HUES48 (cell line): Measurements from ENCODE around the gene PSD.

Experiments used
- H3K27ac ChIP-seq: one replicate; pipeline ENCODE4 v1.7.0; 2013; ENCODE audit warnings: low read depth, low read length, inconsistent platforms
- H3K27me3 ChIP-seq: 2 replicates; pipeline ENCODE4 v1.6.1; 2013; ENCODE audit warnings: mild to moderate bottlenecking, low read length; ENCODE audit not compliant: control insufficient read depth, insufficient read depth
- H3K36me3 ChIP-seq: 2 replicates; pipeline ENCODE4 v1.6.1; 2013; ENCODE audit warnings: low read length; ENCODE audit not compliant: control insufficient read depth, insufficient read depth
- H3K4me1 ChIP-seq: 2 replicates; pipeline ENCODE4 v1.6.1; 2013; ENCODE audit warnings: mild to moderate bottlenecking, low read length; ENCODE audit not compliant: control insufficient read depth, insufficient read depth
- H3K4me3 ChIP-seq: 2 replicates; pipeline ENCODE4 v1.5.1; 2013; ENCODE audit warnings: mild to moderate bottlenecking, low read depth, low read length
- H3K9ac ChIP-seq: 2 replicates; pipeline ENCODE4 v1.6.1; 2013; ENCODE audit warnings: mild to moderate bottlenecking, low read depth, low read length, moderate library complexity
- H3K9me3 ChIP-seq: 2 replicates; pipeline ENCODE4 v1.6.1; 2013; ENCODE audit warnings: low read length; ENCODE audit not compliant: control insufficient read depth, insufficient read depth

Gene PSD

GRCh38 chr10:102418622-102419268 is at the start of gene PSD:
PSD (minus strand) TSS chr10:102418785; CDS start chr10:102417038, 1,747 bp downstream.
- peaks cover 15% of the 10 kb centered on the region for H3K4me1 ChIP-seq
- H3K36me3 ChIP-seq: peaks cover 7% of the 10 kb centered on the region
- no peaks in the 10 kb centered on the region for H3K27me3 ChIP-seq
- H3K27ac ChIP-seq: peak within 1 kb of the TSS; percentile 26
- H3K4me3 ChIP-seq: peak within 1 kb of the TSS; percentile 81
- no peaks in the 10 kb centered on the region for H3K9me3 ChIP-seq
- H3K9ac ChIP-seq: no peak within 1 kb of the TSS

- Histone ChIP-seq H3K4me1 (peaks cover 8% of the 10 kb centered on the region; the same call in 1 of the 2 replicates), H3K27ac (no peak overlapping the region), H3K9ac (no peak overlapping the region)
Measured at GRCh38 chr10:102467971-102468438, 49.4 kb upstream of the PSD start.

GRCh38 chr10:102467318-102467717 is 48.7 kb upstream of the PSD start:
- no peaks in the 10 kb centered on the region for H3K9me3 ChIP-seq
- H3K27ac ChIP-seq: no peak overlapping the region
- H3K27me3 ChIP-seq: no peaks in the 10 kb centered on the region
- H3K4me3 ChIP-seq: no peak overlapping the region
- 0 out of 2 replicates have a peak, but pooled peaks cover 8% of the 10 kb centered on the region for H3K36me3 ChIP-seq
- peaks cover 15% of the 10 kb centered on the region for H3K4me1 ChIP-seq
- H3K9ac ChIP-seq: no peak overlapping the region

More at GRCh38 chr10:102467971-102468438, 49.4 kb upstream of the PSD start:
- no peaks in the 10 kb centered on the region for H3K27me3 ChIP-seq
- H3K4me3 ChIP-seq: no peak overlapping the region
- H3K36me3 ChIP-seq: 0 out of 2 replicates have a peak, but pooled peaks cover 8% of the 10 kb centered on the region
- H3K9me3 ChIP-seq: no peaks in the 10 kb centered on the region

GRCh38 chr10:102465466-102465865 is 46.9 kb upstream of the PSD start:
- no peaks in the 10 kb centered on the region for H3K27me3 ChIP-seq
- H3K9me3 ChIP-seq: no peaks in the 10 kb centered on the region
- H3K9ac ChIP-seq: no peak overlapping the region
- H3K27ac ChIP-seq: no peak overlapping the region
- no peak overlapping the region for H3K4me3 ChIP-seq
- H3K36me3 ChIP-seq: 0 out of 2 replicates have a peak, but pooled peaks cover 8% of the 10 kb centered on the region
- peaks cover 24% of the 10 kb centered on the region for H3K4me1 ChIP-seq

GRCh38 chr10:102463983-102464382 is 45.4 kb upstream of the PSD start:
- Histone ChIP-seq H3K36me3 (no peaks in the 10 kb centered on the region), H3K27ac (no peak overlapping the region), H3K9me3 (no peaks in the 10 kb centered on the region), H3K4me1 (peaks cover 26% of the 10 kb centered on the region), H3K4me3 (no peak overlapping the region), H3K9ac (no peak overlapping the region), H3K27me3 (no peaks in the 10 kb centered on the region)

- peak overlapping the region; percentile 66 for H3K4me3 ChIP-seq
- H3K9ac ChIP-seq: no peak overlapping the region
- H3K27ac ChIP-seq: no peak overlapping the region
- no peaks in the 10 kb centered on the region for H3K36me3 ChIP-seq
- no peaks in the 10 kb centered on the region for H3K9me3 ChIP-seq
- peaks cover 26% of the 10 kb centered on the region for H3K4me1 ChIP-seq
- no peaks in the 10 kb centered on the region for H3K27me3 ChIP-seq
Measured at GRCh38 chr10:102462512-102463054, 44.0 kb upstream of the PSD start.

GRCh38 chr10:102461187-102462054 is 42.8 kb upstream of the PSD start:
- Histone ChIP-seq H3K9ac (peak overlapping the region; percentile 43), H3K27ac (peak overlapping the region; percentile 53), H3K4me1 (peaks cover 28% of the 10 kb centered on the region)

GRCh38 chr10:102460836-102461186 is 42.2 kb upstream of the PSD start:
- peak overlapping the region; percentile 43 for H3K9ac ChIP-seq
- H3K9me3 ChIP-seq: no peaks in the 10 kb centered on the region
- peak overlapping the region; percentile 53 for H3K27ac ChIP-seq
- peaks cover 8% of the 10 kb centered on the region for H3K36me3 ChIP-seq
- peaks cover 34% of the 10 kb centered on the region for H3K4me1 ChIP-seq
- peak overlapping the region; percentile 28; the same call in 1 of the 2 replicates for H3K4me3 ChIP-seq
- no peaks in the 10 kb centered on the region for H3K27me3 ChIP-seq

More at GRCh38 chr10:102461187-102462054, 42.8 kb upstream of the PSD start:
- H3K36me3 ChIP-seq: peaks cover 2% of the 10 kb centered on the region
- H3K4me3 ChIP-seq: peak overlapping the region; percentile 66
- no peaks in the 10 kb centered on the region for H3K9me3 ChIP-seq
- no peaks in the 10 kb centered on the region for H3K27me3 ChIP-seq

- H3K4me3 ChIP-seq: no peak overlapping the region
- peaks cover 50% of the 10 kb centered on the region for H3K4me1 ChIP-seq
Measured at GRCh38 chr10:102458656-102459055, 40.1 kb upstream of the PSD start.

GRCh38 chr10:102457591-102458150 is 39.1 kb upstream of the PSD start:
- Histone ChIP-seq H3K4me1 (peaks cover 52% of the 10 kb centered on the region), H3K9ac (no peak overlapping the region), H3K27ac (no peak overlapping the region), H3K27me3 (no peaks in the 10 kb centered on the region), H3K4me3 (no peak overlapping the region), H3K36me3 (peaks cover 21% of the 10 kb centered on the region), H3K9me3 (no peaks in the 10 kb centered on the region)

More at GRCh38 chr10:102458656-102459055, 40.1 kb upstream of the PSD start:
- Histone ChIP-seq H3K27me3 (no peaks in the 10 kb centered on the region), H3K9me3 (no peaks in the 10 kb centered on the region), H3K27ac (no peak overlapping the region), H3K36me3 (peaks cover 15% of the 10 kb centered on the region), H3K9ac (no peak overlapping the region)
